RPMI8226 (cell line): ENCODE results near the gene CLTB.
"Not testable (repeated sequence)": the region's sequence is repeated elsewhere in the genome, so short reads cannot be mapped to it uniquely, and the experiment has no call there.

Source experiments
- DNase-seq: peaks from one replicate; pipeline ENCODE4 v3.0.0-alpha.2; 2015

Gene CLTB, protein sequence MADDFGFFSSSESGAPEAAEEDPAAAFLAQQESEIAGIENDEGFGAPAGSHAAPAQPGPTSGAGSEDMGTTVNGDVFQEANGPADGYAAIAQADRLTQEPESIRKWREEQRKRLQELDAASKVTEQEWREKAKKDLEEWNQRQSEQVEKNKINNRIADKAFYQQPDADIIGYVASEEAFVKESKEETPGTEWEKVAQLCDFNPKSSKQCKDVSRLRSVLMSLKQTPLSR

DNA sequence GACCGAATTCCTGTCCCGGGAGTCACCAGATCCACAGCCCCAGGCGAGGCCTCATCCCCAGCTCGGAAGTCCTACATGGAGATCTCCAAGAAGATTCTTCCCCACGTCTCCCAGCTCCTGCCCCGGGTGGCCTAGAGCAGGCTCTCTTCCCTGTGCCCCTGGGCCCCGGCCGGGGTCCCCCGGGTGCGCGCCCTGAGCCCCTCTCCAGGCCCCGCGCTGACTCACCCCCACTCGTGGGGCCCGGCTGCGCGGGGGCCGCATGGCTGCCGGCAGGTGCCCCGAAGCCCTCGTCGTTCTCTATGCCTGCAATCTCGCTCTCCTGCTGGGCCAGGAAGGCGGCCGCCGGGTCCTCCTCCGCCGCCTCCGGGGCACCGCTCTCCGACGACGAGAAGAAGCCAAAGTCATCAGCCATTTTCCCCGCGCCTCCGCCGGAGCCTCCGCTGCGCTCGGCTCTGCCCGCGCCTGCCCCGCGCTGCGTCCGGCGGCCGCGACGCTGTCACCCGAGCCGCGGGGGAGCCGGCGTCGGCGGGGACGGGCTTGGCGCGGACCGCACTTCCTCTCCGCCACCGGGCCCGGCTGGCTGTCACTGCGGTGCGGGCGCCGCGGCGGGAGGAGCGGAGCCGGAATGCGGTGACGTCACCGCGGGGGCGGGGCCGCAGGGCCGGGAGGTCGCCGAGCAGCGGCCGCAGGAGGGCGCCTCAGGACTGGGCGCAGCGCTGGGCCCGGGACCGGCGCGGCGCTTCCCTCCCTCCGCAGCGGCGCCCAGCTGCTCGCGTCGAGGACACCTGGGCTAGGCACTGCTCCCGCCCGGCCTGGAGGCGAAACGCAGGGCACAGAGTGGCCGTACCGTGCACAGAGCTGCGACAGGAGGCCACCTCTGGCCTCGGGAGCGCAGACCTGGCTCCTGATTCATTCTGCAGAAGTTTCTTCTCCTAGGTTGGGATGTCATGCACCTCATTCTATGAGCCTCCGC, at the start of gene CLTB:
Gene CLTB, minus strand, starts transcription at position 588 of the 973 bp plus-strand sequence. Its CDS starts 176 bp downstream, at position 412.
- peak; percentile 95 for DNase-seq

DNA sequence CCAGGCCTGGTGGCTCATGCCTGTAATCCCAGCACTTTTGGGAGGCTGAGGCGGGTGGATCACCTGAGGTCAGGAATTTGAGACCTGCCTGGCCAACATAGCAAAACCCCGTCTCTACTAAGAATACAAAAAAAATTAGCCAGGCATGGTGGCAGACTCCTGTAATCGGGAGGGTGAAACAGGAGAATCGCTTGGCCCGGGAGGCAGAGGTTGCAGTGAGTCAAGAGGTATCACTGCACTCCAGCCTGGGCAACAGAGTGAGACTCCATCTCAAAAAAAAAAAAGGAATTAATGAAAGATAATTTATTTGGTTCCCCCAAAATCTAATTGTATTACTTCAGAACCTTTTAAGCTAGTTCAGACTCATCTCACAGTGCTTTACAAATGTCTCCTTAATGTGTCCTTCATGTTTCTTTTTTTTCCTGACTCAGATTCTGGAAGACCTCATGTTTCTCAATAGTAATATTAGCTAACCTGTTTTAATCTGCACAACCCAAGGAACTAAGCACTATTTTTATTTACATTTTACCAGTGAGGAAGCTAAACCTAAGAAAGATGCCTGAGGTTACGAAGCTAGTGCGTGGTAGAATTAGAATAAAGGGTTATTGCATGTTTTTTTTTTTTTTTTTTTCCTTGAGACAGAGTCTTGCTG, 46.9 kb upstream of the CLTB start:
- DNase-seq, result no peak

DNA sequence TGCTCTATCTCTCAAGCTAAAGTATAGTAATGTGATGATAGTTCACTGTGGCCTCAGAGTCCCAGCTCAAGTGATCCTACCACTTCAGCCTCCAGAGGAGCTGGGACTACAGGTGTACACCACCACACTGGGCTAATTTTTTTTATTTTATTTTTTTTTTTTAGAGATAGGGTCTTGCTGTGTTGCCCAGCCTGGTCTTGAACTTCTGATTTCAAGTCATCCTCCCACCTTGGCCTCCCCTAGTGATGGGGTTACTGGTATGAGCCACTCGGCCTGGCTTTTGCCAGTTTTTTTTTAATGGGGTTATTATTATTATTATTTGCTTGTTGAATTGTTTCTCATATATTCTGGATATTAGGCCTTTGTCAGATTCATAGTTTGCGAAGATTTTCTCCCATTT, 45.0 kb upstream of the CLTB start:
- DNase-seq, result no peak

DNA sequence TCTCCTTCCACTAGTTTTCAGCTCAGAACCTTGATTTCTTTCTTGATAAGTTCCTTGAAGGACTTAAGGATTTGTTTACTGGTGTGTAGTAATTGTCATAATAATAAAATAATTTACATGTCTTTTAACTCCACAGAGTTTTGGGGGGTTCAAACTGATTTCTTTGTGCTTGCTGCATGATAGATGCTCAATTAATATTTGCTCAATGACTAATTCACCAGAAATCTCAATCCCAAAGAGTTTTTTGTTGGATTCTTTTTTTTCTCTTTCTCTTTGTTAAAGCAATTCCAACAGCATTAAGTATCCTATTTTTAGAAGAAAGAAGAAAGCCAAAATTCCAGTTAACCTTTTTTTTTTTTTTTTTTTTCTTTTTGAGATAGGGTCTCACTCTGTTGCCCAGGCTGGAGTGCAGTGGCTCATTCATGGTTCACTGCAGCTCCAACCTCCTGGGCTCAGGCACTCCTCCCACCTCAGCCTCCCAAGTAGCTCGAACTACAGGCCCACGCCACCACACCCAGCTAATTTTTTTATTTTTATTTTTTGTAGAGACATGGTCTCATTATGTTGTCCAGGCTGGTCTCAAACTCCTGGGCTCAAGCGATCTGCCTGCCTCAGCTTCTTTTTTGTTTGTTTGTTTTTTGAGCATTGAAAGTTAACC, 42.7 kb upstream of the CLTB start:
- no peak for DNase-seq

DNA sequence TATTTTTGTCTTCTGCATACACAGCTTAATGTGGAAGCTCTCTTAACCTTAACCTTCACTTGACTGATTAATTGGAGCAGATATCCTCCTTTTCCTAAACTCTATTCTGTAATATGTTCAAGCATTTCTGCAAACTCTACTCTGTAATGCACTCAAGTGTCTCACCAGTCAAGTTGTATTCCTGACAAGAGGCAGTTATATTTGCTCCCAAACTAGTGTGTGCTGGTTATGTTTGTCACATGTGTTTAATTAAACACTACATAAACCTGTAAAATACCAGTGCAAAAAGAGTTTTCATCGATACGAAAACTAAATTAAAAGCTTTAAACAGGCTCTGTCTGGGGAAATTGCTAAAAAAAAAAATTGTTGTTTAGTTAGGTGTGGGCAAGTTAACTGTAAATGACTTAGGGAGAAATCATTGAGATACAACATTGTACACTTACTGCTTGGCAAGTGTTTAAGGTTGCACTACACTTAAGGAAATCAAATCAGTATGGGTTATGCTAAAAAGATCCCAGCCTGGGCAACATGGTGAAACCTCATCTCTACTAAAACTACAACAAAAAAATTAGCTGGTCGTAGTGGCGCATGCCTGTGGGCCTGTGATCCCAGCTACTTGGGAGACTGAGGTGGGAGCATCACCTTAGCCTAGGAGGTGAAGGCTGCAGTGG, 38.5 kb upstream of the CLTB start:
- DNase-seq, result no peak

DNA sequence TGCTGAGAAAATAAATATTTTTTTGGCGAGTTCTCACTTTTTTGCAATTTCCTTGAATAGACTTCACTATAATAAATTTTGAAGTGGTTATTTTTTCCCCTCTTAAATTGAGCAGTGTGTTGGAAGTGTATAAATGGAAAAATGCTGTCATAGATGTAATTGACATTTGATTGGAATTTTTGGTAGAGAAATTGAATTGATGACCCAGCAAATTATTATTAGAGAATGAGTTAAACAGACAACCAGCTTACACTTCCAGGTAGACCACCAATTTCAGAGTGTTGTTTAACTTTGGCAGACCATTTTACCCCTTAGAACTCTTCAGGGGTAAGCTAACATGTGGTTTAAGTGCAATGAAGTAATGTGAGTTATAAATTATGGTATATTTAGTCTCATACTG, 33.7 kb upstream of the CLTB start:
- DNase-seq, result no peak

DNA sequence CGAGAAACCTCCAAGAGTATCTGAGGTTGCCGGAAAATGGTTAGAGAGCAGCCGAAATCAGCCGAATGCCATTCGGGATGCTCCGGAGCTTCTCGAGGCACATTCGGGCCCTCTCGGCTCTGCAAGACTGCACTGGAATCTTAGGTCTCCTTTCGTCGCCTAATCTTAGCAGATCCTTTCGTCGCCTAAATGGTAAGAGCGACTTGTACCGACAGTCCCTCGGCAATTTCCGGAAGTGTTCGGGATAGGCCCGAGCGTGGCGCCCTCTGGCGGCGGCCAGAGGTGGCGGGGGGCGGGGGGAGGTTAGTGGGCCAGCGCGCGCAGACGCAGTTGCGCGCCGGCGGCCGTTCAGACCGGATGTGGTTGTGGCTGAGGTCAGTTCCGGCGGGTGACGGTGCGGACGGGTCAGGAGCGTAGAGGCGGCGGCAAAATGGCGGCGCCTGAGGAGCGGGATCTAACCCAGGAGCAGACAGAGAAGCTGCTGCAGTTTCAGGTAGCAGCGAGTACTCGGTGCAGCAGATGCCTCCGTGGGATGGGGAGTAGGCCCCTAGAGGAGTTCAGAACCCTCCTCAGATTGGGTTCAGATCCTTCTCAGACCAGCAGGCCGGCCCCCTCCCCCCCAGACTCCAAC, 31.8 kb upstream of the CLTB start, which contains the start of gene FAF2:
Gene FAF2, plus strand, starts transcription at position 408 of the 631 bp plus-strand sequence. Its CDS starts 23 bp downstream, at position 431.
- DNase-seq, result peak; percentile 95

DNA sequence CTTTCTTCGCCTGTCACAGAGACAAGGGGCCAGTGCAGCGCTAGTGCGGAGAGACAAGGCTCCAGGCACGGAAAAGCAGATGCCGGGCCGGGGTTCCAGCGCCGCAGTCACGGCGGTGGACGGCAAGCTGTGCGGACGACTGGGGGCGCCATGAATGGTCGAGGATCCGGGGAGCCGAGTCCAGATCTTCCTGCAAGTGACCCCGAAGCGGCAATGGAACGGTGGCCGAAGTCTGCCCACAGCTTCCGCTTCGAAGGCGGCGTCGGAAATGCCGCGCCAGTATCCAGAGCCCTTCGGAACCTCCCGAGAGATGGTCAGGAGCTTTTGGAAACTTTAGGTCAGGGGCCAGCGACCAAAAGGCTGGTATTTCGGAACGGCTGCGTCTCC, 31.2 kb upstream of the CLTB start:
- DNase-seq, result no peak

DNA sequence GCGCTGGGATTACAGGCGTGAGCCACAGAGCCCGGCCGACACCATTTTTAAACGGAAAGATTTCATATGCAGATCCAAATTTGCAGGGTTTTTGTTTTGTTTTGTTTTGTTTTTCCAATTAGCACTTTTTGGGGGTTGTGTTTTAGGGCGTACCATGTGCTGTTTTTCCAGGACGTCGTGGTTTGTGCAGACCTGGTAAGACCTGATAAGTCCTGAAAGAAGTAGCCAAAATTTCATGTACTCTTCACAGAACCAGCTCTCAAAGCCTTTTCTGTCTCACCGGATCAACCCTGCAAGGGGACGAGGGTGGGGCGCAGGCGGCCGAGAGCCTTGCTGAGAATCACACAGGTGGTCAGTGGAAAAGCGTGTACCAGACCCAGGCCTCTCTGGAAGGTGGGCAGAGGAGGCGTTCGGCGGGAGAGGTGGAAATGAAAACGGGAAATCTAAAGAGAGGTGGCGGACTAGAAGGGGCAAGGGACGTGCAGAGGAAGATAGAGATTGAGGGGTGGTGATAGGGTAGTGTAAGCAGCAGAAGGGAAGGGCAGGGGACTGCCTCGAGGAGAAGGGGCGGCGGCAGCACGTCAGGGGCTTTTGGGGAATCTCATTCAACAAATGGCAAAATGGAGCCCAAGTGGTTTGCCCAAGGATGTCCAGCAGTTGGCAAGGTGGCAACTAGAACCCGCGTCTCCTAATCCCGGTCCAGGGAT, 30.7 kb upstream of the CLTB start:
- no peak for DNase-seq

DNA sequence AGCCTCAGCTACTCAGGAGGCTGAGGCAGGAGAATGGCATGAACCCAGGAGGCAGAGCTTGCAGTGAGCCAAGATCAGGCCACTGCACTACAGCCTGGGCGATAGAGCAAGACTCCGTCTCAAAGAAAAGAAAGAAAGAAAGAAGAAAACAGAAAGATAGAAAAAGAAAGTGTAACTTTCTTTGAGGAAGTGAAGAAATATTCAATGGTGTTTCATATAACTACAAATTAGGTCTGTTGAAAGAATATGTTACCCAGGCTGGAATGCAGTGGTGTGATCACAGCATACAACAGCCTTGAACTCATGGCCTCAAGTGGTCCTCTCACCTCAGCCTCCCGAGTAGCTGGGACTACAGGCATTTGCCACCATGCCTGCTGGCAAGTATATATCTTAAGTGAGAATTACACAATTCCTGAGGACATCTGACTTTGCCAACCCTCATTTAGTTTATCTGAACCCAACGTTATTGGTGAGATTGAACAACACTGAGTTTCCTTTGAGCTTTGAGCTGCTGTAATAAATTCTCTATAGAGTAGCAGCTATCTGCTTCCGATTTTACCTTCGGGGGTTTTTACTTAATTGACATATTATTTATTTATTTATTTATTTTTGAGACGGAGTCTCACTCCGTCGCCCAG, 29.8 kb upstream of the CLTB start:
- DNase-seq, result no peak

DNA sequence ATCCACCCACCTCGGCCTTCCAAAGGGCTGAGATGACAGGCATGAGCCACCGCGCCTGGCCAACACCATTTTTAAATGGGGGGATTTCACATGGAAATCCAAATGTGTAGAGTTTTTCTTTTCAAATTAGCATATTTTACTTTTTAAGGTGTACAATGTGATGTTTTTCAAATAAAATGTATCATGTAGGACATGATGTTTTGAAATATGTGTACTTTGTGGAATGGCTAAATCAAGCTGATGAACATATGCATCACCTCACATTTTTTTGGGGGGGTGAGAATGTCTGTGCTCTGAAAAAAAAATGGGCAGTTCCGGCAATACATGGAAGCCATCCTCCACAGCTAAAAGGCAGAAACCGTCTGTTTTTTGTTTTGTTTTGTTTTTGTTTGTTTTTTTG, 28.4 kb upstream of the CLTB start:
- no peak for DNase-seq

DNA sequence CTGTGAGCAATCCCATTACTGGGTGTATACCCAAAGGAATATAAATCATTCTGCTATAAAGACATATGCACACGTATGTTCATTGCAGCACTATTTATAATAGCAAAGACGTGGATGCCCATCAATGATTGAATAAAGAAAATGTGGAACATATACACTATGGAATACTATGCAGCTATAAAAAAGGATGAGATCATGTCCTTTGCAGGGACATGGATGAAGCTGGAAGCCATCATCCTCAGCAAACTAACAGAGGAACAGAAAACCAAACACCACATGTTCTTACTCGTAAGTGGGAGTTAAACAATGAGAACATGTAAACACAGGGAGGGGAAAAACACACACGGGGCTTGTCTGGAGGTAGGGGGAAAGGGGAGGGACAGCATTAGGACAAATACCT, 26.6 kb upstream of the CLTB start:
- not testable (repeated sequence) for DNase-seq

DNA sequence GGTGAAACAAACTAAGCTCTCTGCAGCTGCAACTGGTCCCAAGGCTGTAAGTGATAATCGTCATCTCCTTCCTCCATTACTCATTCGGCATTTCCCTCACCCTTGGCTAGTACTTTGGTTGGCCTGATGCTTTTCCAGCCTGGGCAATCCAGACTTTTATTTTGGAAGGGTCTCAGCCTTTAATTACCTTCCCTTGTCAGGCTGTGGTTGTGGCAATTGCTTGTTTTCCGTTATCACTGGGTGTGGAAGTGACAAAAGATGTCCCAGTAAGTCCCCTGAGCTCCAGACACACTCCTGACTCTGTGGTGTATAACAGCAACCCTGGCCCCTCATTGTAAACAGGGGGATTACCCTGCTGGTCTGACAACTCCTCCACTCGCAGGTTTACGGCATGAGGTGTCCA, 25.6 kb upstream of the CLTB start:
- DNase-seq, result no peak

DNA sequence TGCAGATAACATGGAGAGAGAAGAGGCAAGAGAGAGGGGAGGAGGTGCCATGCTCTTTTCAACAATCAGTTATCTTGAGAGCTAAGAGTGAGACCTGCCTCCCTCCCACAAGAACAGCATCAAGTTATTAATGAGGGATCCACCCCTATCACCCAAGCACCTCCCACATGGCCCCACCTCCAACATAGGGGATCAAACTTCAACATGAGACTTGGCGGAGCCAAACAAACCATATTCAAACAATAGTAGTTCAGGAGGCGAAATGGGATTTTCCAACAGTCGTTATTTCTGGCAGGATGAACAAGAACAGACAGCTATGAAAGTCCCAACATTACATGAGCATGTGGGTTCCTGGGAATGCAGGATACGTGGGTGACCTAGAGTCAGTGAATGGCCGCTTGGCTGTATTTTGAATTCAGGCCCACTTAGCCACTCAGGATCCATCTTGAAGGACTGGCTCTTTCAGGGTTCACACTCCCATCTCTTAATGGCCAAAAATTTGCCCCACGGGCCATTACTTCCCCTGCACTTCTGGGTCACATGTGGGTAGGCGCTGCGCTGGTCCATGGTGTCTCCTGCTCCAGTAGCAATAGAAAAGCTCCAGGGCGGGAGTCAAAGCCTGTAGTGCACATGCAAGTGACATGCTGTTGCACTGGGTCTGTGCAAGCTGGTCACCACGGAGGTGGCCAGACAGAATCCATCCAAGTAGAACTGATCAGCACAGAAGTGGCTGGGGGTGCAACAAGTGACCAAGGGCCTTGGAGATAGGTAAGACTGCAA, 24.8 kb upstream of the CLTB start:
- DNase-seq, result no peak

DNA sequence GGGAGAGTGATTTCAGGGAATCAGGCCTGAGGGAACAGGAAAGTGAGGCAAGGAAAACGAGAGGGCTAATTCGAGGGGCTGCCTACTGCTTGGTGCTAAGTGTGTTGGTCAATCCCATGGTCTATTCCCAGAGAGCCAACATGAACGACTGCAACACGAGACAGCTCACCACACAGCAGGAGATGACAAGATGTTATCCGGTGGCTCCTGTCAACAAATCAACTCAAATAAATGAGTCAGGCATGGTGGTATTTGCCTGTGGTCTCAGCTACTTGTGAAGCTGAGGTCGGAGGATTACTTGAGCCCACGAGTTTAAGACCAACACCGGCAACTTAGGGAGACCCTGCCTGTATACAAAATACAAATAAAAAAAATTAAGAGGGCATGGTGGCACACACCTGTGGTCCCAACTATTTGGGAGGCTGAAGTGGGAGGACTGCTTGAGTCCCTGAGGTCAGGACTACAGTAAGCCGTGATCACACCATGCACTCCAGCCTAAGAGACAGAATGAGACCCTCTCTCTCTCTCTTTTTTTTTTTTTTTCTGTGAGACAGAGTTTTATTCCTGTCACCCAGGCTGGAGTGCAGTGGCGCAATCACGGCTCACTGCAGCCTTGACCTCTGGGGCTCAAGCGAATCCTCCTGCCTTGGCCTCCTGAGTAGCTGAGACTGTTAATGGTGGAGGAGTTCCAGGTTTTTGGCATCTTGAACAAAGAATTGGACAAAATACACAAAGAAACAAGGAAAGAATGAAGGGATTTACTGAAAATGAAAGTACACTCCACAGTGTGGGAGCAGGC, 22.8 kb upstream of the CLTB start:
- DNase-seq, result no peak

DNA sequence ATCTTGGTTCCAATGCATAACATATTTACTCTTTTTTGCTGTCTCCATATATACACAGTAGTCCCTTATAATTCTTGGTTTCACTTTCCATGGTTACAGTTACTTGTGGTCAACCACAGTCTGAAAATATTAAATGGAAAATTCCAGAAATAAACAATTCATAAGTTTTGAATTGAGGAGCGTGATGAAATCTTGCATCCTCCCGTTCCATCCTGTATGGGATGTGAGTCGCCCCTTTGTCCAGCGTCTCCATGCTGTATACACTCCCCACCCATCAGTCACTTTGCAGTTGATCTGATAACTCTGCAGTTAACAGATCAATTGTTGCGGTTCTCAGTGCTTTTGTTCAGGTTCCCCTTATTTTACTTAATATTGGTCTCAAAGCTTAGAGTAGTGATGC, 20.3 kb upstream of the CLTB start:
- peak; percentile 19 for DNase-seq

DNA sequence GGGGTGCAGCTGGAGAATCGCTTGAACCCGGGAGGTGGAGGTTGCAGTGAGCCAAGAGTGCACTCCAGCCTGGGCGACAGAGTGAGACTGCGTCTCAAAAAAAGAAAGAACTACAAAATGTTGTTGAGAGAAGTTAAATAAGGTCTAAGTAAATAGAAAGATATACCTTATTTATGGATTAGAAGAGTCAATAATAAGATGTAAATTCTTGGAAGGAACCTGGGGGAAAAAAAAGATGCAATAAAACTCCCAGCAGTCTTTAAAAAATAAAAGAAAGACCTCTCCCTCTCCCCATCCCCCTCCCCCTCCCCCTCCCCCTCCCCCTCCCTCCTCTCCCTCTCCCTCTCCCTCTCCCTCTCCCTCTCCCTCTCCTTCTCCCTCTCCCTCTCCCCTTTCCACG, 16.4 kb upstream of the CLTB start:
- DNase-seq, result no peak

DNA sequence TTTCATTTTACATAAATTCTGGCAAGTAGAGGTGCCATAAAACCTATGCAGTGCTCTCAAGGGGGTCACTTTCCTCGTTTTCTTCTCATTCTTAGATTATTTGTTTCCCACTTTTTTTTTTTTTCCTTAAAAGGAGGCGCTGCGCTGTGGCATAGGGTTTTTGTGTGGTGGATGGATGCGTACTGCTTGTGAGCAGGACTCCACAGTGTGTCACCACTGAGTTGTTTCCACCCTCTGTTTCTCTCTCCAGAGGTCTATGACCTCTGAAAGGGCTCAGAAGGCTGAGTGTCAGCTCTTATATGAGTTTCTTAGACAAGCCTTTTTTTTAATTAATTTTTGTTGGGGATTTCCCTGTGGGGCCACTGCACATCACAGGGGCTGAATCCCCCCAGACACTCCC, 13.6 kb upstream of the CLTB start:
- DNase-seq, result no peak

DNA sequence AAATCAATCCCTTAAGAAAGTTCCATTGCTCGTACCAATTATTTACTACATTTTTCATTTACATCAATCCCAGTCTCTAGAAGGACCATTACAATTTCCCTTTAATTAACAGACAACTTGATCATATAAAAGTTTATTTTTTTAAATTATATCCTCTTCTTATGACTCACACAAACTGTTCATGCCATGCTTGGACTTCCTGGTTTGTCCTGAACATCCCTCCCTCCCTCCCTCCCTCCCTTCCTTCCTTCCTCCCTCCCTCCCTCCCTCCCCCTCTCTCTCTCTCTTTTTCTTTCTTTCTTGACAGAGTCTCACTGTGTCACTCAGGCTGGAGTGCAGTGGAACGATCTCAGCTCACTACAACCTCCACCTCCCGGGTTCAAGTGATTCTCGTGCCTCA, 11.6 kb upstream of the CLTB start:
- DNase-seq, result no peak
